Rectal smooth muscle tissue (tissue), 1 donor: ENCODE data around the gene CCDC12.

Experiments
- H3K27ac ChIP-seq: one replicate; pipeline ENCODE4 v1.7.0; 2013; ENCODE audit warnings: low read depth, low read length, inconsistent platforms
- H3K27me3 ChIP-seq: one replicate; pipeline ENCODE4 v1.7.0; 2013; ENCODE audit warnings: low read length; ENCODE audit not compliant: control insufficient read depth, insufficient read depth
- H3K36me3 ChIP-seq: one replicate; pipeline ENCODE4 v1.7.0; 2013; ENCODE audit warnings: low read length; ENCODE audit not compliant: control insufficient read depth, insufficient read depth
- H3K4me1 ChIP-seq: one replicate; pipeline ENCODE4 v1.7.0; 2013; ENCODE audit warnings: low read length; ENCODE audit not compliant: control insufficient read depth, insufficient read depth
- H3K4me3 ChIP-seq: one replicate; pipeline ENCODE4 v1.7.0; 2013; ENCODE audit warnings: low read length
- H3K9ac ChIP-seq: one replicate; pipeline ENCODE4 v1.7.0; 2013; ENCODE audit warnings: low read length

The CCDC12 gene

DNA sequence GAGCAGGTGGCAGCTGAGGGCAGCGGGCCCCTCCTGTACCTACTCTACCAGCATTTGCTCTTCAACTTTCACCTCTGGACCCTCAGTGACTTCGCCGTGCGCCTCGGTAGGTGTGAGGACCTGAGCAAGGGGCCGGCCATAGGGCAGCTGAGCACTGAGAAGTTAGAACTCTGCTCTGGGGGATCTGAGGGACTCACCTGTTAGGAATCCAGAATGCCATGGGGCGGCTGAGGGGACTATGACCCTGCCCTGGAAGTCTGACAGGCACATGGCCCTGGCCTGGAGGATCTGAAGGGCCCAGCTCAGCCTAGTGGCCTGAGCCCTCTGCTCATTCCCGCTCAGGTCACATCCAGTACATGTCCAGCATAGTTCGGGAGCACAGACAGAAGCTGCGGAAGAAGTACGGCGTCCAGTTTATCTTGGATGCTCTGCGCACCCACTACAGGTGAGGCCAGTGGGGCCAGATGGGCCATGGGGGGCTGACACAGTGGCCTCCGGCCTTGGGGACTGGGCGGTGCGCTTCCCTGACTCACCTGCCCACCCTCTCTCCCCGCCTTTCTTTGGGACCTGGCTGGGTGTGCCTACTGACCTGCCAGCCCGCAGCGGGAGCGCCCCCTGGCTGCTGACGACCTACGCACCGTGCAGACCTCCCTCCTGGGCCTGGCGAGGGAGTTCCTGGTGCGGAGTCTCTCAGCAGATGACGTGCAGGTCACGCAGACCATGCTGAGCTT lies 21.7 kb upstream of the CCDC12 start:
- H3K27ac ChIP-seq, result no peak overlapping the region

GRCh38 chr3:46997453-46998091 lies 21.0 kb upstream of the CCDC12 start:
- H3K4me3 ChIP-seq, result no peak overlapping the region
- H3K36me3 ChIP-seq, result peaks cover 8% of the 10 kb centered on the region
- no peak overlapping the region for H3K27ac ChIP-seq
- H3K27me3 ChIP-seq, result no peaks in the 10 kb centered on the region
- H3K9ac ChIP-seq, result no peak overlapping the region
- no peaks in the 10 kb centered on the region for H3K4me1 ChIP-seq

More for the DNA sequence above, 21.7 kb upstream of the CCDC12 start:
- H3K4me3 ChIP-seq, result no peak overlapping the region
- no peak overlapping the region for H3K9ac ChIP-seq
- H3K27me3 ChIP-seq, result no peaks in the 10 kb centered on the region
- H3K4me1 ChIP-seq, result no peaks in the 10 kb centered on the region
- H3K36me3 ChIP-seq, result peaks cover 13% of the 10 kb centered on the region

- peaks cover 8% of the 10 kb centered on the region for H3K36me3 ChIP-seq
- H3K9ac ChIP-seq, result no peak overlapping the region
- H3K4me1 ChIP-seq, result no peaks in the 10 kb centered on the region
- no peak overlapping the region for H3K4me3 ChIP-seq
- H3K27ac ChIP-seq, result no peak overlapping the region
- H3K27me3 ChIP-seq, result no peaks in the 10 kb centered on the region
Observed at GRCh38 chr3:46996689-46997452, 20.3 kb upstream of the CCDC12 start.

GRCh38 chr3:46995901-46996562 lies 19.5 kb upstream of the CCDC12 start:
- Histone ChIP-seq H3K36me3 (peaks cover 8% of the 10 kb centered on the region), H3K4me1 (no peaks in the 10 kb centered on the region), H3K27ac (no peak overlapping the region), H3K27me3 (no peaks in the 10 kb centered on the region), H3K4me3 (no peak overlapping the region), H3K9ac (no peak overlapping the region)

- Histone ChIP-seq H3K4me3 (no peak overlapping the region), H3K4me1 (no peaks in the 10 kb centered on the region), H3K27ac (no peak overlapping the region), H3K27me3 (no peaks in the 10 kb centered on the region), H3K9ac (no peak overlapping the region), H3K36me3 (peaks cover 3% of the 10 kb centered on the region)
Observed at GRCh38 chr3:46994801-46995731, 18.5 kb upstream of the CCDC12 start.

- Histone ChIP-seq H3K36me3 (no peaks in the 10 kb centered on the region), H3K4me3 (no peak overlapping the region), H3K27ac (no peak overlapping the region), H3K27me3 (no peaks in the 10 kb centered on the region), H3K4me1 (no peaks in the 10 kb centered on the region), H3K9ac (no peak overlapping the region)
Observed at GRCh38 chr3:46993986-46994385, 17.4 kb upstream of the CCDC12 start.

DNA sequence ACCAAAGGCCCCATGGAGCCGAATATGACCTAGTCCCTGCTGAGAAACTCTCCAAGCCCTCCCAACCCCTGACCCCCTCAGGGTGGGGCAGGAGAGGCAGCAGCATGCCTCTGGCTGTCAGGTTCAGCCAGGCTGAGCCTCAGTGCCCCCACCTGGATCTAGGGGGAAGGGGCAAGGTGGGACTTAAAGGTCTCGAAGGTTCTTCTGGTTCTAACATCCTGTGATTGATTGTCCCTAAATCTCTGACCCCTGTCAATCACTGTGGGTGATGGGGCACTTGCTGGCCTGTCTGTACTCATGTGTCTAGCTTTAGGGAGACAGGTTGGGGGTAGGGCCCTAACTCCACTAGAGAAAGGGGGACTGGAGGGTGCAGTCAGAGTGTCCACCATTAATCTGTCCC lies 16.7 kb upstream of the CCDC12 start:
- Histone ChIP-seq H3K4me3 (no peak overlapping the region), H3K9ac (no peak overlapping the region), H3K4me1 (no peaks in the 10 kb centered on the region), H3K27ac (no peak overlapping the region), H3K36me3 (no peaks in the 10 kb centered on the region), H3K27me3 (no peaks in the 10 kb centered on the region)

DNA sequence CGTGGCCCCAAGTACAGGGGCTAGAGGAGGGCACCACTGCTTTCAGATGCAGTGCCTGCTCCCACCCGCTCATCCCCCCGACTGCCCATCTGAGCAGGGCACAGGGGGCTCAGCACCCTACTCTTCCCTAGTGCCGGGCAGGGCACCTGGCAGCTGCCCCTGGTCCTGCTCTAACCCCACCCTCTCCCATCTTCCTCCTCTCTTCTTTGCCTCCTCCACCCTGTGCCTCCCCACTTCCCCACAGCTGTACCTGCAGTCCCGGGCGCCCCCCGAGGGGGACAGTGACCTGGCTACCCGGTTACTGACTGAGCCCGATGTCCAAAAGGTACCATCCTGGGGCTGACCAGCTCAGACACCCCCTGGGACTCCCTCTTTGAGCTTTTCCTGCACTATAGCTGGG lies 15.7 kb upstream of the CCDC12 start:
- Histone ChIP-seq H3K27ac (no peak overlapping the region), H3K4me1 (no peaks in the 10 kb centered on the region), H3K4me3 (no peak overlapping the region), H3K9ac (no peak overlapping the region), H3K27me3 (no peaks in the 10 kb centered on the region), H3K36me3 (no peaks in the 10 kb centered on the region)

- H3K9ac ChIP-seq, result no peak overlapping the region
- no peaks in the 10 kb centered on the region for H3K4me1 ChIP-seq
- no peaks in the 10 kb centered on the region for H3K27me3 ChIP-seq
- H3K36me3 ChIP-seq, result no peaks in the 10 kb centered on the region
- no peak overlapping the region for H3K27ac ChIP-seq
- no peak overlapping the region for H3K4me3 ChIP-seq
Observed at GRCh38 chr3:46991406-46992165, 15.0 kb upstream of the CCDC12 start.

DNA sequence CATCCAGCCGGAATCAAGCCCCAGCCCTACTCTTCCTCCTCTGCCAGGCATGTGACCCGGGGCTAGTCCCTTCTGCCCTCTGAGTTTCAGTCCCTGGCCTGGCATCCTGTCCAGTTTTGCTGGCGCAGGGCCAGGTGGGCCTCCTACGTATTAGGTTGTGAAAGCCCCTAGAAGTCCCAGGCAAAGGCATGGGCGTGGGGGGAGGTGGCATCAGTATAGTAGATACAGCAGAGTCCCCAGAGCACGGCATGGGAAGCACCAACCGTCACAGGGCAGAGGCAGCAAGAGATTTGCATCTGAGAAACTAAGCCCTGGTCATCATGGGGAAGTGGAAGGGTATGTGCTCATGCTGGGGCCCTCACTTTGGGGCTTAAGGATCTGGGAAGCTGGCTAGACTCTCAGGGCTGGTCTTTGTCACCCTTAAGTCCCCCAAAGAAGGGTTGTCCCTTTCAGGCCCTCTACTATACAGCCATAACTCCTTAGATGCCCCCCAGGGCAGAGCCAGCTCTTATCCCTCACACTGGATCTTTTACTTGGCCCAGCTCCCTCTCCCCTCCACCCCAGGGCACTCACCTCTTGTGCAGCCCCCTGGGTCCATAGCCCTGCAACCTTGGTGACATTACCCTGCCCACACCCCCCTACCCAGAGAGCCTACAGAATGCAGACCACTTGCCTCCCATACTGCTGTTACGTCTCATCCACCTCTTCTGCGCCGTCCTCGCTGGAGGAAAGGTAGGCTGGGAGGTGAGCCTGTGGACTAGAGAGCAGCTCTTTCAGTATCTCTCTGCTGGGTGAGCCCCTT lies 14.2 kb upstream of the CCDC12 start:
- Histone ChIP-seq H3K27ac (no peak overlapping the region), H3K36me3 (no peaks in the 10 kb centered on the region), H3K9ac (no peak overlapping the region), H3K27me3 (no peaks in the 10 kb centered on the region), H3K4me3 (no peak overlapping the region), H3K4me1 (no peaks in the 10 kb centered on the region)
